WTC11 (cell line): ENCODE measurements around the gene RASGRF1. TPM values are rescaled to one million over a fixed set of nuclear protein-coding genes. Genes with fewer than 3 reads are reported as not detected.

Experiments
- ATAC-seq: fragments of 200-7000 bp; cut with Tn5 transposase; 2 replicates; pipeline ENCODE4 v1.10.0; 2021; ENCODE audit warnings: mild to moderate bottlenecking, moderate library complexity
- CTCF ChIA-PET: fragments of 300-600 bp; sonication (Branson Sonifier 250); formaldehyde crosslinking; loops from one replicate; lab custom pipeline; 2021; ENCODE audit warnings: antibody characterized with exemption; lab: Charles Lee
- POLR2A ChIA-PET: fragments of 350-600 bp; sonication (Branson Sonifier 250); formaldehyde crosslinking; loops from one replicate; lab custom pipeline; 2021; ENCODE audit warnings: antibody characterized with exemption; lab: Charles Lee
- DNase-seq: peaks from one replicate; pipeline ENCODE4 v3.0.0; 2021; ENCODE audit warnings: low spot score
- H3K27ac Mint-ChIP-seq: 2 replicates; pipeline ENCODE4 v1.8.0; 2021; ENCODE audit warnings: mixed read lengths
- H3K27me3 Mint-ChIP-seq: 2 replicates; pipeline ENCODE4 v1.8.0; 2021; ENCODE audit warnings: low read depth, mild to moderate bottlenecking, moderate library complexity, mixed read lengths
- H3K36me3 Mint-ChIP-seq: 2 replicates; pipeline ENCODE4 v1.8.0; 2021; ENCODE audit warnings: mixed read lengths
- H3K4me1 Mint-ChIP-seq: 2 replicates; pipeline ENCODE4 v1.8.0; 2022; ENCODE audit warnings: mixed read lengths
- H3K4me3 Mint-ChIP-seq: 2 replicates; pipeline ENCODE4 v1.8.0; 2021; ENCODE audit warnings: mild to moderate bottlenecking, moderate library complexity, mixed read lengths
- H3K9me3 Mint-ChIP-seq: 2 replicates; pipeline ENCODE4 v1.8.0; 2021; ENCODE audit warnings: mixed read lengths
- ARID4B ChIP-seq: sonication (generic); formaldehyde crosslinking; IDR thresholded peaks from 2 replicates; pipeline ENCODE4 v1.8.0; 2023; ENCODE audit warnings: missing genetic modification reagents, mild to moderate bottlenecking, borderline replicate concordance
- CBFB ChIP-seq: sonication (generic); formaldehyde crosslinking; IDR thresholded peaks from 2 replicates; pipeline ENCODE4 v1.8.1; 2022; ENCODE audit warnings: mild to moderate bottlenecking, low read depth, missing genetic modification reagents
- ESRRA ChIP-seq: sonication (generic); formaldehyde crosslinking; IDR thresholded peaks from 2 replicates; pipeline ENCODE4 v1.8.1; 2022; ENCODE audit warnings: mild to moderate bottlenecking, missing genetic modification reagents, borderline replicate concordance
- FOXK1 ChIP-seq: sonication (generic); formaldehyde crosslinking; IDR thresholded peaks from 2 replicates; pipeline ENCODE4 v1.8.0; 2022; ENCODE audit warnings: mild to moderate bottlenecking, moderate library complexity, missing genetic modification reagents
- GRHL2 ChIP-seq: fragments of 250-450 bp; sonication (Bioruptor Pico); IDR thresholded peaks from 2 replicates; pipeline ENCODE4 v1.8.0; 2022; ENCODE audit warnings: mild to moderate bottlenecking, moderate library complexity; ENCODE audit not compliant: insufficient replicate concordance, severe bottlenecking
- MAX ChIP-seq: sonication (generic); formaldehyde crosslinking; IDR thresholded peaks from 2 replicates; pipeline ENCODE4 v1.8.0; 2022; ENCODE audit warnings: mild to moderate bottlenecking, missing genetic modification reagents
- NFATC4 ChIP-seq: fragments of 250-450 bp; sonication (Bioruptor Pico); IDR thresholded peaks from 2 replicates; pipeline ENCODE4 v1.9.0; 2021; ENCODE audit warnings: mild to moderate bottlenecking
- RORB ChIP-seq: fragments of 250-450 bp; sonication (Bioruptor Pico); IDR thresholded peaks from 2 replicates; pipeline ENCODE4 v1.9.0; 2021; ENCODE audit warnings: mild to moderate bottlenecking
- SOX15 ChIP-seq: fragments of 250-450 bp; sonication (Bioruptor Pico); IDR thresholded peaks from 2 replicates; pipeline ENCODE4 v1.9.0; 2021; ENCODE audit warnings: mild to moderate bottlenecking
- SP1 ChIP-seq: sonication (generic); formaldehyde crosslinking; conservative IDR thresholded peaks from 2 replicates; pipeline ENCODE4 v1.8.1; 2022; ENCODE audit warnings: missing genetic modification reagents
- TCF7 ChIP-seq: sonication (generic); formaldehyde crosslinking; IDR thresholded peaks from 2 replicates; pipeline ENCODE4 v1.8.0; 2022; ENCODE audit warnings: mild to moderate bottlenecking, low read depth, missing genetic modification reagents, moderate library complexity
- TEAD4 ChIP-seq: sonication (generic); formaldehyde crosslinking; IDR thresholded peaks from 2 replicates; pipeline ENCODE4 v1.8.0; 2022; ENCODE audit warnings: mild to moderate bottlenecking, missing genetic modification reagents
- USF1 ChIP-seq: sonication (generic); formaldehyde crosslinking; IDR thresholded peaks from 2 replicates; pipeline ENCODE4 v1.8.0; 2022; ENCODE audit warnings: mild to moderate bottlenecking, missing genetic modification reagents
- ZMAT4 ChIP-seq: fragments of 250-450 bp; sonication (Bioruptor Pico); IDR thresholded peaks from 2 replicates; pipeline ENCODE4 v1.9.0; 2021; ENCODE audit warnings: mild to moderate bottlenecking
- ZNF232 ChIP-seq: sonication (generic); formaldehyde crosslinking; IDR thresholded peaks from 2 replicates; pipeline ENCODE4 v1.8.0; 2022; ENCODE audit warnings: mild to moderate bottlenecking, missing genetic modification reagents
- total RNA-seq: library from RNA; stranded (reverse); gene quantifications from 3 replicates; pipeline ENCODE4 v1.2.3, GENCODE V29; 2021
- TF ChIP-seq, protein P1 (sequence below): sonication (generic); formaldehyde crosslinking; conservative IDR thresholded peaks from 2 replicates; pipeline ENCODE4 v1.8.1; 2022; ENCODE audit warnings: mild to moderate bottlenecking, missing genetic modification reagents
- TF ChIP-seq, protein P2 (sequence below): sonication (generic); formaldehyde crosslinking; IDR thresholded peaks from 2 replicates; pipeline ENCODE4 v1.8.1; 2022; ENCODE audit warnings: mild to moderate bottlenecking, missing genetic modification reagents, moderate library complexity, borderline replicate concordance
- TF ChIP-seq, protein P3 (sequence below): sonication (generic); formaldehyde crosslinking; IDR thresholded peaks from 2 replicates; pipeline ENCODE4 v1.8.1; 2022; ENCODE audit warnings: mild to moderate bottlenecking, moderate library complexity, missing genetic modification reagents
- TF ChIP-seq, protein P4 (sequence below): fragments of 200-600 bp; IDR thresholded peaks from 2 replicates; pipeline ENCODE4 v1.8.0; 2022; ENCODE audit warnings: antibody characterized with exemption

RASGRF1 gene
- total RNA-seq, 1 experiment from 2014 or later: 0.85 TPM

DNA sequence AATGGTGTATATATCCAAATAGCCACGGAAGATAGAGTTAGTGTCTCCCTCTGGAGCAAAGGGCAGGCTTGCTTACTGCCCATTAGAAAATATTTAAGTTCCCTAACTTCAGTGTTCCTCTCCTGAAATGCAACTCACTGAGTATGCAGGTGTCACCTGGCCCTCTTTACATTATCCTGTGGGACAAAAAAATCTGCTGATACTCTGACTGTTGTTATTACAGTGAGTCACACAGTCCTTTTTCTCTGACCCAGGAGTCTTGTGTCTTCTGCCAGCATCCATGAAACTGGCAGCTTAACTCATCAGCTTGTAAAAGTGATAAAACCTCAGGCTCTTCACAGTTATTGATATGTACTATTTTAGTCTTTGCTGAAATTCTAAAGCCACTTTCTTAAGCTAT lies 42.2 kb upstream of the RASGRF1 start (continued):
- no peak for TF ChIP-seq ZNF232 (CRISPR knock-in tag)
- TF ChIP-seq FOXK1: no peak
- no peak for TF ChIP-seq ESRRA (CRISPR knock-in tag)
- TF ChIP-seq, all 79 proteins: peak for 0

GRCh38 chr15:79132361-79132760 lies 41.8 kb upstream of the RASGRF1 start:
- peaks cover 40% of the 10 kb centered on the region for H3K9me3 Mint-ChIP-seq
- ChIA-PET POLR2A (no interaction called here), CTCF (no interaction called here)
- no peak overlapping the region for H3K27ac Mint-ChIP-seq
- no peak overlapping the region for H3K4me3 Mint-ChIP-seq
- H3K27me3 Mint-ChIP-seq: peaks cover 19% of the 10 kb centered on the region
- peaks cover 24% of the 10 kb centered on the region for H3K4me1 Mint-ChIP-seq
- no peak for ATAC-seq
- TF ChIP-seq SP1 (CRISPR knock-in tag) (no peak), GRHL2 (CRISPR knock-in tag) (no peak), USF1 (CRISPR knock-in tag) (no peak), TEAD4 (no peak), CBFB (no peak), RORB (CRISPR knock-in tag) (no peak), NFATC4 (CRISPR knock-in tag) (no peak), TCF7 (CRISPR knock-in tag) (no peak), MAX (CRISPR knock-in tag) (no peak), ZMAT4 (CRISPR knock-in tag) (no peak), ARID4B (no peak), SOX15 (CRISPR knock-in tag) (no peak)
- TF ChIP-seq, protein P1, sequence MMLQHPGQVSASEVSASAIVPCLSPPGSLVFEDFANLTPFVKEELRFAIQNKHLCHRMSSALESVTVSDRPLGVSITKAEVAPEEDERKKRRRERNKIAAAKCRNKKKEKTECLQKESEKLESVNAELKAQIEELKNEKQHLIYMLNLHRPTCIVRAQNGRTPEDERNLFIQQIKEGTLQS (CRISPR knock-in tag): no peak
- TF ChIP-seq, protein P2, sequence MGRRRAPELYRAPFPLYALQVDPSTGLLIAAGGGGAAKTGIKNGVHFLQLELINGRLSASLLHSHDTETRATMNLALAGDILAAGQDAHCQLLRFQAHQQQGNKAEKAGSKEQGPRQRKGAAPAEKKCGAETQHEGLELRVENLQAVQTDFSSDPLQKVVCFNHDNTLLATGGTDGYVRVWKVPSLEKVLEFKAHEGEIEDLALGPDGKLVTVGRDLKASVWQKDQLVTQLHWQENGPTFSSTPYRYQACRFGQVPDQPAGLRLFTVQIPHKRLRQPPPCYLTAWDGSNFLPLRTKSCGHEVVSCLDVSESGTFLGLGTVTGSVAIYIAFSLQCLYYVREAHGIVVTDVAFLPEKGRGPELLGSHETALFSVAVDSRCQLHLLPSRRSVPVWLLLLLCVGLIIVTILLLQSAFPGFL: no peak
- TF ChIP-seq, protein P3, sequence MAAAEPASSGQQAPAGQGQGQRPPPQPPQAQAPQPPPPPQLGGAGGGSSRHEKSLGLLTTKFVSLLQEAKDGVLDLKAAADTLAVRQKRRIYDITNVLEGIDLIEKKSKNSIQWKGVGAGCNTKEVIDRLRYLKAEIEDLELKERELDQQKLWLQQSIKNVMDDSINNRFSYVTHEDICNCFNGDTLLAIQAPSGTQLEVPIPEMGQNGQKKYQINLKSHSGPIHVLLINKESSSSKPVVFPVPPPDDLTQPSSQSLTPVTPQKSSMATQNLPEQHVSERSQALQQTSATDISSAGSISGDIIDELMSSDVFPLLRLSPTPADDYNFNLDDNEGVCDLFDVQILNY (CRISPR knock-in tag): no peak
- TF ChIP-seq, protein P4, sequence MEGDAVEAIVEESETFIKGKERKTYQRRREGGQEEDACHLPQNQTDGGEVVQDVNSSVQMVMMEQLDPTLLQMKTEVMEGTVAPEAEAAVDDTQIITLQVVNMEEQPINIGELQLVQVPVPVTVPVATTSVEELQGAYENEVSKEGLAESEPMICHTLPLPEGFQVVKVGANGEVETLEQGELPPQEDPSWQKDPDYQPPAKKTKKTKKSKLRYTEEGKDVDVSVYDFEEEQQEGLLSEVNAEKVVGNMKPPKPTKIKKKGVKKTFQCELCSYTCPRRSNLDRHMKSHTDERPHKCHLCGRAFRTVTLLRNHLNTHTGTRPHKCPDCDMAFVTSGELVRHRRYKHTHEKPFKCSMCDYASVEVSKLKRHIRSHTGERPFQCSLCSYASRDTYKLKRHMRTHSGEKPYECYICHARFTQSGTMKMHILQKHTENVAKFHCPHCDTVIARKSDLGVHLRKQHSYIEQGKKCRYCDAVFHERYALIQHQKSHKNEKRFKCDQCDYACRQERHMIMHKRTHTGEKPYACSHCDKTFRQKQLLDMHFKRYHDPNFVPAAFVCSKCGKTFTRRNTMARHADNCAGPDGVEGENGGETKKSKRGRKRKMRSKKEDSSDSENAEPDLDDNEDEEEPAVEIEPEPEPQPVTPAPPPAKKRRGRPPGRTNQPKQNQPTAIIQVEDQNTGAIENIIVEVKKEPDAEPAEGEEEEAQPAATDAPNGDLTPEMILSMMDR: no peak
- TF ChIP-seq, all 79 proteins: peak for 0
- no peaks in the 10 kb centered on the region for H3K36me3 Mint-ChIP-seq
- DNase-seq: no peak
